Fibroblast of skin of left quadriceps (primary cell): Measurements from ENCODE around the gene TSC22D2.
A peak's percentile ranks its signal among the peaks of the same experiment; 100 is the strongest.

Source experiments
- DNase-seq, 2 experiments: peaks; one replicate each; pipeline ENCODE4 v3.0.0-alpha.2; 2013; ENCODE audit warnings: low read depth in 2 of 2

TSC22D2 gene

DNA sequence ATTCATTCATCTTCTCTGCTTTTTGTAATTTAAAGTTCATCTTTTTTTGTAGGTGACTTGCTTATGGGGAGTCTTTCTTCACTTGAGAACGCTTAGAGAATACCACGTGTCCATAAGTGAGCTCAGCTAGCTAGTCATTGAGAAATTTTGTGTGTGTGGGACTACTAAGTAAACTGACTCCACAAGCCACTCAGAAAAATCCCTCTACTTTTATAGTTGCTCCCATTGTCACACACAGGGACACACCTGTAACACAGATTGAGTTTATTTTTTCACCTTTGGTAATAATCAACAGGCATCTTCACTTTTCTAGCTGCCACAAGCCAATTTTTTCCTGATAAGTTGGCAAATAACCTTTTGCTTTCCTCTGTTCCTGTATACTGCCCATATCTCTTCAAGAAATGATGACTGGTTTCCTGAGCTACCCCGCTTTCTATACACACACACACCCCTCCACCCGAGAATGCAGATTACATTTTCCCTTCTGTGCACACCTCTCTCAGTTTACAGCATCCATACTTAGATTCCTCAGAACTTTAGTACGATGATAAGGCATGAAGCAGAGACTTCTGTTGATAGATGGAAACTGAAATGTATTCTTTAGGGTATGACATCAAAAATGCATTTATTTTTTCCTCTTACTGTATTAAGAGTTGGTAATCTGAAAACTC lies 4.6 kb downstream of the TSC22D2 start:
- DNase-seq, result peak; percentile 35 to 37

GRCh38 chr3:150414258-150414657 lies 6.2 kb downstream of the TSC22D2 start:
- DNase-seq, result no peak

DNA sequence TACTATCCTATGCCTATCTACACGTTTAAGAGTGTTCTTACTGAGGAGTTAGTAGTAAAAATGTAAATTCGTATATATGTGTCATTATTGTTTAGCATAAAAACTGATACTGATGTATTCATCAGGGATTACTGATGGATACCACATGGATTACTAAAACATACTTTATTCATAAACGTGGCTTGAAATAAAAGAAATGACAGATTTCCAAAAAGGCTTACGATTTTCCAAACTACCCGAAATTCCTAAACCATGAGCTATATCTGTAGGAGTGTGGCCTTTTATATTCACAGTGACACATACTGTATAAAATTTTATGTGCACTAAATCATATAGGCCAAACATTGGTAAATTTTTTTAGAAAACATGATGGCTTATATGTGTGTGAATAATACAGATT lies 6.9 kb downstream of the TSC22D2 start:
- DNase-seq, result peak; percentile 71 to 75

DNA sequence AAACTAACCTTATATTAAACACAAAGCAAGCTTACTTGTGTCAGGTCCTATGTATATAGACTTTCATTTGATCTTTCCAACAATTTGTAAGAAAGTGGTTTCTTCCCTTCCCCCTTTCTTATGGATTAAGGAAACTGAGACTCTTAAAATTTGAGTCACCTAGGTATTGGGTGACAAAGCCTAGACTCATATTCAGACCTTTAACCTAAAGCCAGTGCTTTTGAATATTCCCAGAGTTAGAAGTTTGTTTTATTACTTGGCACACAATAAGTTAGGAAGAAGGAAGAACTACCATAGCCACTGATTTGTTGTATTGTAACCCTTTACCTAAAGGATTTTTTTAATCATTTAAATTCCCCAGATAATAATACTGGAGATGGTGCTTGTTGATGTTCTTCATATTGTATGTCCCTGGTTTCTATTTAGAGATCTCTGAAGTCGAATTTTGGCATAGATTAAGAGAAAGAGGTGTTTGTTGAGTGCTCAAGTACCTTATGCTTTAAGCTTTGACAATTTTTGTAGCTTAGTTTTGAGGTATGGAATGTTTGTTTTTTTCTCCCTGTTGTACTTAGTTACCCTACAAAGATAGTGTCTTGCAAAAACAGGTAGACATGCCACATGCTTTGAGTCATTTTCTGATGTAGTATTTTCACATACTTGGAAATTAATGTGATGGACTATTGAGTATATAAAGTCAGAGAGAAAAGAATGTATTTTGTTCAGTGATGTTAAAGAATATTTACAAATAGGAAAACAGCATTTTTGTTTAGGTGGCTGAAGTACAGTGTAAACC lies 11.2 kb downstream of the TSC22D2 start:
- no peak for DNase-seq

DNA sequence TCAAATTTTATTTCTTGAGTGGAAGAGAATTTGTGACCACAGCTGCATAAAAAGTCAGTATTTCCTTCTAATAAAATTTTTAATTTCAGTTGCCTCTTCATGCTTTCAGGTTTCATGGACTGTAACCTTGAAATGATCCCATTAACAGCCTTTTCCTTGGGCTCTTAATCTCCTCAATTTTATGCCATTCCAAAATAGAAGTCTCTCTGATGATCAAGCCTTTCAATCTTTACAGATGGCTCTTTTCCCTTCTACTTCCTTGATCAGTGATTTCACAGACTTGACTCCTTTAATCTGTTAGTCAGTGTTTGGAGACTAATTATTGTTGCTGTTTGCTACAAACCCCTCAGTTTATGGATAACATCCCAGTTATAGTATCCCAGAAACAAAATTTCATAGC lies 11.9 kb downstream of the TSC22D2 start:
- DNase-seq, result no peak

DNA sequence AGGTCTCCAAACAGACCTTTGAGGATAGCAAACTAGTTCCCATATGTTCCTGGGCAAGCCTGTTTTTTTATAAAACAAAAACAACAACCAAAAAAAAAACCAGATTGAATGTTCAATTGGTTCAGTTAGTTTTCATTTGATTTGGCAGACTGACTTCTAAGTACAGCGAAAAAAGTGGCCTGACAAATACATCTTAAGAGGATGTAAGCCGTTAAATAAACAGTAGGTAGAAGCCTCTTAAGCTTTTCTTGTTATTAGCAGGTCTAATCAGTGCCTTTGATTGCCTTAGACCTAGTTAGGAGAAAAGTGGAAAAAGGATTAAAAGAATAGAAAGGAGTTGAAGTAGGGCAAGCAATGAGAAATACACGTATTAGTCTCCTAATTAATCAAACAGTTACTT lies 13.2 kb downstream of the TSC22D2 start:
- DNase-seq, result no peak

- no peak for DNase-seq
Observed at GRCh38 chr3:150421799-150422548, 13.9 kb downstream of the TSC22D2 start.

DNA sequence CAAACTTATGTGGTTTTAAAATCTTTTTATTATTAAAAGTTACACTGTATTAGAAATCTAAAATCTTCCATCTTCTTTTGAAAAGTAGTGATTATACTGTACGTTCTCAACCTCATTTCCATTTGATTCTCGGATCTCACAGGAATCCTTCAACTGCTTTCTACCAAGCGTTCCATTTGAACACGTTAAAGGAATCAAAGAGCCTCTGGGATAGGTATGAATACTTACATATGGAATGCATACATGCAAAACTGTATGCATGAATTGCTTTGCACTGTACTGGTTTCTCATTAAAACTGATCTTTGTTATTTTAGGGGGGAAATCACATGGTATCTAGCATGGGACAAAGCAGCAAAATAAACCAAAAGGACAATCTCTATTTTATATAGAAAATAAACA lies 14.8 kb downstream of the TSC22D2 start:
- DNase-seq, result no peak

DNA sequence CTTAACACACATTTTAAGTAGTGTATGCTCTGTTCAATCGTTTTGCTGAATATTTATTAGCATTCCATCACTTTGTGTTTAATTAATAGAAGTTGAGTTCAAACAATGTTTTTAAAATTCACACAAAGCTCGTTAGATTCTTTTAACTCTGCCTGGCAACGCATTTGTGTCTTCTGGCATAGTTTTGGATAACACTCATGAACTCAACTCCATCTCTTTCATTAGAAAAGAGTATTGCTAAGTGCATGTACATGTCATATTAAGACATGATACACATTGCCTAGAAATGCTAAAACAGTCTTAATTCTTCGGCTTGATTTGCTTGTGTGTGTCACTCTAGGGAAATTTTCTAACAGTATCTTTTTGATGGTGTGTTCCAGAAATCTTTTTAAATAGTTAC lies 15.7 kb downstream of the TSC22D2 start:
- no peak for DNase-seq

GRCh38 chr3:150426292-150426691 lies 18.2 kb downstream of the TSC22D2 start:
- DNase-seq, result no peak

- DNase-seq, result no peak
Observed at GRCh38 chr3:150428562-150428961, 20.5 kb downstream of the TSC22D2 start.

DNA sequence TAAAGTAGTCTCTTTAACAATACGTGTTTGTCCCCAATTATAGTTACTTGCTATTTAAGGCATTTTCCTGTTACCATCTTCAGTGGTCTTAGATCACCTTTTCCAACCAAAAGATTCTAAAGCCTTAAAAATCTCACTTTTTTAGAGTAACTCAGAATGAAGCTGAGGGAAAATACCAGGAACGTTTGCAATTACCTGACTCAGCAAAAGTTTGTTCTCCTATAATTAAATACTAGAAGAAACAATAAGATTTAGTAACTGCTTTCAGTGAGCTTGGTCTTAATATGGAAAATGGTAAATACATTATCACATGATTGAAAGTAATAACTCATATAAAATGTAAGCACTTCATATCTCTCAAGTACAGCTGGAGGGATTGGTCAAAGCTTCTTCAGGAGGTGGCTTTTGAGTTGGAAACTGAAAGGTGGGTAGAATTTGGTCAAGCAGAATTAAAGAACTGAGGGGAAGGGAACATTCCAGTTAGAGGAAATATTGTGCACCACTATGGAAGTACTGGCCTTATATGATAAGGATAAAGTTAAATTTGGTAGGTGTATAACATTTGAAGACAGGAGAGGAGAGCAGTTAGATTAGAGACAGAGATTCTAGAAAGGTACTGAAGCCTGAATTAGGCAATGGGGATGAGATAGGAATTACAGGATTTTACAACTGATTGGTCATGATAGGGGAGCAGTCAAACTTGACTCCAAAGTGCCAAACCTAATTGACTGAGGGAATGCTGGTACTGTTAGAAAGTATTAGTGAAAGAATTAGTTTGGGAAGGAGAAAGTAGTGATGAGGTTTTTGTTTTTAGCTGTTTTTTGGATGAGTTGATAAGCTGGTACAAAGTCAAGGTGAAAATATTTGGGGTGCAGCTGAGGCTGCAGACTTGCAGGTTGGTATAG lies 21.9 kb downstream of the TSC22D2 start:
- no peak for DNase-seq

DNA sequence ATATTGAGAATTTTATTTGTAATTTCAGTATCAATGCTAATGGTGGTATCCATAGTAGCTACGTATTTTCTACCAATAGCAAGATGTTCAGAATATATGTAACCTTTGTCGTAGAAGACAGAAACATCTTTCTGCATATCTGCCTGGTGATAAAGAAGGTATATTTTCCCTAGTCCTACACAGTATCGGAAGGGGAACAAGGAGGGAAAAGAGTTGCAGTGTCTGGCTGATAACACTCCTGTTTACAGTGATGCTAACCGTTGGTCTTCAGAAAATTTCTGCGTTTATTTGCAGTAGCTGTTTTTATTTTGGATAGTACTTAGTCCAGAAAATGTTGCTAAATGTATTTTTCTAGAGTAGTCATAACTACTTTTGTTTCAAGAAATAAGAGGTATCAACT lies 25.2 kb downstream of the TSC22D2 start:
- DNase-seq, result no peak

DNA sequence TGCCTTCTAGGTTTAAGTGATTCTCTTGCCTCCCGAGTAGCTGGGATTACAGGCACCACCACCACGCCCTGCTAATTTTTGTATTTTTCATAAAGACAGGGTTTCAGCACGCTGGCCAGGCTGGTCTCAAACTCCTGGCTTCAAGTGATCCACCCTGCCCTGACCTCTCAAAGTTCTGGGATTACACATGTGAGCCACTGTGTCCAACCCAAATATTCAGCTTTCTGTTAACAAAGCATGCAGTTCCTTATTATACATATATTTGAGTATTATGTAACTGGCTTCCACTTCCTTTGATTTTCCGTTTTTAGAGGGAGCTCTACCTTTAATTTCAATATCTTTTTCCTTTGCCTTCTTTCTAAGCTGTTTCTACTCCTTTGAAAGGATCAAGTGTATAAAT lies 26.1 kb downstream of the TSC22D2 start:
- DNase-seq, result no peak

DNA sequence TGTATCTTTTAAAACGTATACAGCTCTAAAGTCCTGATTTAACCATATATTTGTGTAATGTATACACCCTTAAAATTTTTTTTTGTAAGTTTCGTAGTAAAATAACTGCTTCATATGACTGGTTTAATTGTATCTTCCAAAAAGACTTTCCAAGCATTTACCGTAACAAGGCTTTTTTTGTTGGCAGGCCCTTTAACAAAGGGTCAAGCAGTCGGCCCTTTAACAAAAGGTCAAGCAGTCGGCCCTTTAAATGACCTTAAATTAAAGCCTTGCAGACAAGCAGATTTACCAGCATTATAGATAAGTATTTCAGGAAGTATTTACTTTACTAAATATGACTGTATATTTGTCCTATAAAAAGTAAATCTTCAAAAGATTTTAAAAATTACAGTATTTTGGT lies 28.1 kb downstream of the TSC22D2 start:
- no peak for DNase-seq

- DNase-seq, result no peak
Observed at GRCh38 chr3:150439657-150440056, 31.6 kb downstream of the TSC22D2 start.

- DNase-seq, result no peak
Observed at GRCh38 chr3:150443331-150443741, 35.2 kb downstream of the TSC22D2 start.

GRCh38 chr3:150444371-150444770 lies 36.3 kb downstream of the TSC22D2 start:
- no peak for DNase-seq

GRCh38 chr3:150446470-150446977 lies 38.4 kb downstream of the TSC22D2 start:
- DNase-seq, result no peak

DNA sequence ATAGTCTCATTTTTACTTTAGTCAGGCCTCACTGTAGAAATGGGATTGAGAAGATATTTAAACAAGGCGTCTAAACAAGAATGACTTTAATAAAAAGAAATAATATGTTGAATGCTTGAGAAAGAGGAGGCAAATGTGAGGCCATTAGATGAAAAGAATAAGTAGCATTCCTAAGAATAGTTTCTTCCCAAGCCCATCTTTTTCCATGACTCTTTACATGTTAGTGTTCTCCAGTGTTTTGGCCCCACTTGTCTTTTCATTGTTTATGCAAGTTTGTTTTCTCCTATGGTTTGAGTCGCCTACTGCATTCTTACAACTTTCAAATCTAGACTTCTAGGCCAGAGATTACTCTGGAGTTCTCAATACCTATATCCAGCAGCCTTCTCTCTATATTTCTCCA lies 39.0 kb downstream of the TSC22D2 start:
- no peak for DNase-seq
